Suprapubic skin (tissue), 3 donors: ENCODE measurements around the gene IL34.

Source experiments
- CTCF ChIP-seq, 2 donors: fragments of 200-600 bp in 1 of 2; fragments of 450-650 bp in 1 of 2; sonication (generic) in 1 of 2; IDR thresholded peaks; one replicate each; pipeline ENCODE4 v1.5.1; 2016 to 2019; ENCODE audit warnings: antibody characterized with exemption in 2 of 2, mild to moderate bottlenecking in 1 of 2, moderate library complexity in 1 of 2
- EP300 ChIP-seq: sonication (generic); formaldehyde crosslinking; IDR thresholded peaks from one replicate; pipeline ENCODE4 v1.6.1; 2017; ENCODE audit warnings: antibody characterized with exemption
- POLR2A ChIP-seq, 2 donors: fragments of 450-650 bp; IDR thresholded peaks; one replicate each; pipeline ENCODE4 v1.6.1; 2017; ENCODE audit warnings: antibody characterized with exemption in 2 of 2, mild to moderate bottlenecking in 2 of 2, moderate library complexity in 2 of 2

DNA sequence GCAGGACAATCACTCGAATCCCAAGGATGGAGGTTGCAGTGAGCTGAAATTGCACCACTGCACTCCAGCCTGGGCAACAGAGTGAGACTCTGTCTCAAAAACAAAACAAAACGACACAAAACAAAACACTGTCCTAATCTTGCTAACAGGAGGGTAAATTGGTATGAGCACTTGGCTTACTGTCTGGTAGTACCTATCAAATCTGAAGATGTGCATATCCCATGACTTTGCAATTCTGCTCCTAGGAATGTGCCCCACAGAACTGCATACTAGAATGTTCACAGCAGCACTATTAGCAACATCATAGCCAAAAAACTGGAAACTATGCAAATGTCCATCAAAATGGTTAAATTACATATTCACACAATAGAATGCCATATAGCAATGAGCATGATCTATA is 23.8 kb downstream of the IL34 start:
- no peak for TF ChIP-seq POLR2A (IDR thresholded peaks at IDR 0.05)
- no peak for TF ChIP-seq EP300
- no peak for TF ChIP-seq CTCF (IDR thresholded peaks at IDR 0.05)
